Coronary artery (tissue), 2 donors: ENCODE measurements around the gene MFSD6.
"Not testable (repeated sequence)": the region's sequence is repeated elsewhere in the genome, so short reads cannot be mapped to it uniquely, and the experiment has no call there.

ENCODE experiments used
- DNase-seq: peaks from one replicate; pipeline ENCODE4 v3.0.0-alpha.2; 2017; ENCODE audit warnings: low spot score
- H3K27ac ChIP-seq, 2 donors: fragments of 200-600 bp; sonication (generic); one replicate each; pipeline ENCODE4 v1.5.1; 2016 to 2019
- H3K4me3 ChIP-seq: fragments of 200-600 bp; sonication (generic); 2 replicates; pipeline ENCODE4 v1.5.1; 2016; ENCODE audit warnings: mild to moderate bottlenecking, moderate library complexity
- TF ChIP-seq, protein P1 (sequence below): fragments of 200-600 bp; sonication (generic); IDR thresholded peaks from one replicate; pipeline ENCODE4 v1.5.1; 2019; ENCODE audit warnings: antibody characterized with exemption

The MFSD6 gene

DNA sequence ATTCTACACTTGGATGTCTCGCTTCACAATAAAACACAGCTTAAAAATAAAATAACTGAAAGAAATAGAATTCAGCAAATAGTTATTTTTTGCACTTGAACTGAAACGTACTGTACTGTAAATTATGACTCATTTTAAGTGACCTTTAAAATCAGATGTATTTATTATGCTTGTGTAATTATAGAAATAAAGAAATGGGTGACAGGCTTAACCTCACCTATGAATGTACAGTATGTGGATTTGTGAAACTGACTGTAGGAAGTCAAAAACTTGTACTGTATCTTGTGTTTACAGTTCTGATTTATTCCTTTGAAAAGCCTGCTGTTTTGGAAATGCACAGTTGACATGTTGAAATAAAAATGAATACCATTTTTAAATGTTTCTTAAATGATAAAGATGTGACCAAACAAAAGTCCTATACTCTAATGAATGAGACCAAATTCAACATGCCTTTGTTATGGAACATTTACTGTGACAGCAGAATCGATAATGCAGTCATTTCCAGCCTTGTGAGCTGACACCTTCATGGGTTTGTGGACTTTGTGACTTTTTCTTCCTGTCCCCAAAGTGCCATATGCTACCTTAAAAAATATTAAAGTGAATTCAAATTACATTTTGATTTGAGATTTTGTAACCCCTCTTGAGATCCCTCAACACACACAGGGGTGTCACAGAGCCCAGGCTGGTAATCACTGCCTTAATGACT lies 93.7 kb downstream of the MFSD6 start:
- no peak for DNase-seq
- Histone ChIP-seq H3K4me3 (no peak overlapping the region), H3K27ac (no peak overlapping the region)
- TF ChIP-seq, protein P1, sequence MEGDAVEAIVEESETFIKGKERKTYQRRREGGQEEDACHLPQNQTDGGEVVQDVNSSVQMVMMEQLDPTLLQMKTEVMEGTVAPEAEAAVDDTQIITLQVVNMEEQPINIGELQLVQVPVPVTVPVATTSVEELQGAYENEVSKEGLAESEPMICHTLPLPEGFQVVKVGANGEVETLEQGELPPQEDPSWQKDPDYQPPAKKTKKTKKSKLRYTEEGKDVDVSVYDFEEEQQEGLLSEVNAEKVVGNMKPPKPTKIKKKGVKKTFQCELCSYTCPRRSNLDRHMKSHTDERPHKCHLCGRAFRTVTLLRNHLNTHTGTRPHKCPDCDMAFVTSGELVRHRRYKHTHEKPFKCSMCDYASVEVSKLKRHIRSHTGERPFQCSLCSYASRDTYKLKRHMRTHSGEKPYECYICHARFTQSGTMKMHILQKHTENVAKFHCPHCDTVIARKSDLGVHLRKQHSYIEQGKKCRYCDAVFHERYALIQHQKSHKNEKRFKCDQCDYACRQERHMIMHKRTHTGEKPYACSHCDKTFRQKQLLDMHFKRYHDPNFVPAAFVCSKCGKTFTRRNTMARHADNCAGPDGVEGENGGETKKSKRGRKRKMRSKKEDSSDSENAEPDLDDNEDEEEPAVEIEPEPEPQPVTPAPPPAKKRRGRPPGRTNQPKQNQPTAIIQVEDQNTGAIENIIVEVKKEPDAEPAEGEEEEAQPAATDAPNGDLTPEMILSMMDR: no peak

DNA sequence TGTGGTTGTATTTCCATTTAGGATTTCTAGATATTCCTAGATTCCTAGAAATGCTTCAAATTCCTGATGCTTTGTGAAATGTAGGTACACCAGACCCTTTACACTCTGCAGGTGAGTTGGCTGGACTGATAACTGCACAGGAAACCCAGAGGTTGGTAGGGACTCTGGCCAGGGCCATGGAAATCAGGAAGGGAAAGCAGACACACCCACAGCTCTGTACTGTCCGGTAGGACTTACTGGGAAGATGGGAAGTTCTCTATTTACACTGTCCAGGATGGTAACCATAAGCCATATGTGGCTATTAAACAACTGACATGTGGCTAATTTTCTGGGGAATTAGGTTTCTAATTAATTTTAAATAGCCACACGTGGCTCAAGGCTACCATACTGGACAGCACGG lies 94.9 kb downstream of the MFSD6 start:
- Histone ChIP-seq H3K4me3 (no peak overlapping the region), H3K27ac (no peak overlapping the region)
- TF ChIP-seq, protein P1: no peak
- no peak for DNase-seq

DNA sequence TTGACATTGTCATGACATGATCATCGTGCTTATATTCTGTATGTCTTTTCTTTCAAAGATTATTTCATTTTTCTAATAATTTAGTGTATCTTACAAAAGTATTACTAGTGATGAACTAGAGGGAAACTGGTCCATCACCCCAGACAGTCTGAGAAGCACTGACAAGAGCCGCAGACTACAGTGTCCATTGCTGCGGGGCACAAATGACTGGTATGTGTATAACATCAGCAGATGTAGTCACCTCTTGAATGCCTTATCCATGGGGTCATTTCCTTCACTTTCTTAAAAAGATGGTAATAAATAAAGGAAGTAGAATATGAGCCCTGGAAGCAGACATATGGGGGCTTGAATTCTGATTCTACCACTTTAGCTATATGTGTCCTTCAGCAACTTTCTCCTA lies 96.8 kb downstream of the MFSD6 start:
- Histone ChIP-seq H3K4me3 (no peak overlapping the region), H3K27ac (no peak overlapping the region)
- DNase-seq: no peak
- TF ChIP-seq, protein P1: no peak

DNA sequence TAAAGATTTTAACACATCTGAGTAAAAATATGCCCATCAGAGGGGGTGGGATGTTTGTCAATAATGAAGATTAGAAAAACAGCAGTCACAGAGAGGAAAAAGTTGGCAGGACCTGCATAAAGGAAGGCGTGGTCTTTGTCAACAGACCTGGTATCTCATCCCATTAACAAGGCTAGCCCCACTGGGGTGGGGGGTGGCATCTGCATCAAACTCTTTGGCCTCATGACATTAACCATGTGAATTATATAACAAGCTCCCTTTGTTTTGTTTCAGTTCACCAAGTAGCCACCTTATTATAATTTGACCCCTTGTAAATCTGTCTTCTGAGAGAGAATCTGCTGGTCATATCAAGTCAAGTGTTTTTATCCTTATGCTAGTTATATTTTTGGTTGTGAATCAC lies 97.5 kb downstream of the MFSD6 start:
- Histone ChIP-seq H3K4me3 (no peak overlapping the region), H3K27ac (no peak overlapping the region)
- TF ChIP-seq, protein P1: no peak
- no peak for DNase-seq

DNA sequence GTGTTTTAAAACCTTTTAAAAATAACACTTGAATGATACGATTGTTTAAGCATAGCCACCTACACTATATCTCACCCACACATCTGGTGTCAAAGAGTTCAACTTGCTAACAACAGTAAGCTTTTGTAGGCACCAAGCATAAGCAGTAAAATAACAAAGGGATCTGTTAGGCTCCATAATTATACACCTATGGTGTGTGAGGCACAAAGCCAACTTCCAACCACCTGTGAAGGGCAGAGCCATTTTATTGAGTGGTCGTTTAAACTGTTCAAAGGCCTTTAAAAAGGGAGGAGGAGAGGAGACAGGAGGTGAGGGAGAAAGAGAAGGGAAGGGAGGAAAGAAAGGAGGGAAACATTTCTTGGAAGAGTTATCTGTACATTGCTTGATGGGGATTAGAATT lies 98.5 kb downstream of the MFSD6 start:
- DNase-seq: no peak
- Histone ChIP-seq H3K27ac (no peak overlapping the region), H3K4me3 (no peak overlapping the region)
- TF ChIP-seq, protein P1: no peak

DNA sequence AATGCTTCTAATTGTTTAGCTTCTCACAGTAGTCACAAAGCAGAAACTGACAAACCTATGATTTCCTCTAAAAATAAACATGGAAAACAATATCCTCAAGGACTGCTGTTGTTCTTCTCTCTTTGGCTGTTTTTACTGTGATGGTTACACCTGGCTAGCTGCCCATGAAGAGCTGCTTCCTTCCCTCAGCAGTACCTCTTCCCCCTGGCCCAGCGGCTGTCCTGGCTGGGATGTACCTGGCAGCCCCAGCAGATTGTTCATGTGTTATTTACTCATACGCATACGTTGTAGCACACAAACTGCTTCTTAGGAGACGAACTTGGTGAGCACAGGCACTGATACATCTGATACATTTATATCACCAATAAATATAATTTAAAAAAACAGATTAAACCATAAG lies 99.0 kb downstream of the MFSD6 start:
- no peak for DNase-seq
- Histone ChIP-seq H3K27ac (no peak overlapping the region), H3K4me3 (no peak overlapping the region)
- TF ChIP-seq, protein P1: no peak

DNA sequence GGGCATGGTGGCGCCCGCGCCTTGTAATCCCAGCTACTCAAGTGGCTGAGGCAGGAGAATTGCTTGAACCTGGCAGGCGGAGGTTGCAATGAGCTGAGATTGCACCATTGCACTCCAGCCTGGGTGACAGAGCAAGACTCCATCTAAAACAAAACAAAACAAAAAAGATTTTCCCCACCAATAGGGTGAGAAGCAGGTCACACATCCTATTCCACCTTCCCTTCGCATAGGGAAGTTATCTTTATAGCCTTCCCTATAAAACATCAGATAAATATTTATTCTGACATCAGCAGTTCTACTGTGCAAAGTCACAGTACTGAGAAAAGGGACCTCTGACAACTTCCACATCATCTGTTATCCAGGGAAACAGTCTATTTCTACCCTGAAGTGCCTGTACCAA lies 101.7 kb downstream of the MFSD6 start:
- DNase-seq, H3K27ac ChIP-seq, H3K4me3 ChIP-seq: not testable (repeated sequence)

DNA sequence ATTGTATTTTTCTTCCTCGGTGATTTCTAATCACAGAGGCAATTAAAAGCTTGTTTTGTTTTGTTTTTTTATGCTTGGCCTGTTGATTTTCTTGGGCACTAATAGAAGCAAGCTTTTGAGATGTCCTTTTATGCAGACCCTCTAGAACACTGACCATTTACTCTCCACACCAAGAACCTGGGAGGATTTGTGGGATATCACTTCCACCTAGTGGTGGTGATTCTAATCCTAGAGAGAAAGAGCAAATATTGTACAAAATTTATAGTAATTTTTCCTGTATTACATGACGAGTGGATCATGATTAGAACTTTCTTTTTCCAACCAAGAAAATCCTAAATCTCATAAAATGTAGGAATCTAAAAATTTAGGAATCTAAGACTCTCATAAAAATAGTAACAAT lies 102.9 kb downstream of the MFSD6 start:
- Histone ChIP-seq H3K4me3 (no peak overlapping the region), H3K27ac (no peak overlapping the region)
- no peak for DNase-seq
- TF ChIP-seq, protein P1: no peak
